Activated CD4-positive, alpha-beta T cell treated with anti-CD3 and anti-CD28 coated beads, Interleukin-2, amount 50 U/mL, for 1 hour (primary cell): Measurements from ENCODE around the gene TBX21.

Source experiments
- DNase-seq: peaks from one replicate; pipeline ENCODE4 v3.0.0-alpha.2; 2020

The TBX21 gene

DNA sequence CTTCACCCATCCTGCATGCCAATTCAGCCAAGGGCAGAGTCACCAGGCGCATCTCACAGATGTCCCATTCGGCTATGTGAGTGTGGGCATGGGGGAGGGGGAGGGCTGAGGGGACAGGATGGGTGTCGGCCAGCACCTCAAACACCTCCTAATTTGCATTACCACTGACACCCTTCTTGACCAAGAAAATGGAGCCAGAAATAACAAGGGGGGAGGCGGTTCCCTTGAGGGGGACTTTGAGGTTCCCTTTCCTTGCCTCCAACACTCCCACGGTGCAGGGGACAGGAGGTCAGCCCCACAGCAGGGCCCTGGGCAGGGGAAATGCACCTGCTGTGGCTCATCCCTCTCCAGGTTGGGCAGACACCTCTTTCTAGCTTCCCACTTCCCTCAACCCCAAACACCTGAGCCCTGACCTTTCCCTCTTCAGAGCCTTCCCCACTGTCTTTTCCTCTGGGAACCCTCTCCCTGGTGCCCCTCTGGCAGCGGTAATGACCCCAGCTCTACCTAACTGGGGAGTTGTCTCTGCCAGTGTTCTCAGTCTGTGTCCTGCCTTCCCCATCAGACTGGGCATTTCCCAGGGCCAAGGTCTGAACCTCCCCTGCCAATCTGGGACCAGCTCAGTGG lies 18.2 kb upstream of the TBX21 start:
- no peak for DNase-seq

DNA sequence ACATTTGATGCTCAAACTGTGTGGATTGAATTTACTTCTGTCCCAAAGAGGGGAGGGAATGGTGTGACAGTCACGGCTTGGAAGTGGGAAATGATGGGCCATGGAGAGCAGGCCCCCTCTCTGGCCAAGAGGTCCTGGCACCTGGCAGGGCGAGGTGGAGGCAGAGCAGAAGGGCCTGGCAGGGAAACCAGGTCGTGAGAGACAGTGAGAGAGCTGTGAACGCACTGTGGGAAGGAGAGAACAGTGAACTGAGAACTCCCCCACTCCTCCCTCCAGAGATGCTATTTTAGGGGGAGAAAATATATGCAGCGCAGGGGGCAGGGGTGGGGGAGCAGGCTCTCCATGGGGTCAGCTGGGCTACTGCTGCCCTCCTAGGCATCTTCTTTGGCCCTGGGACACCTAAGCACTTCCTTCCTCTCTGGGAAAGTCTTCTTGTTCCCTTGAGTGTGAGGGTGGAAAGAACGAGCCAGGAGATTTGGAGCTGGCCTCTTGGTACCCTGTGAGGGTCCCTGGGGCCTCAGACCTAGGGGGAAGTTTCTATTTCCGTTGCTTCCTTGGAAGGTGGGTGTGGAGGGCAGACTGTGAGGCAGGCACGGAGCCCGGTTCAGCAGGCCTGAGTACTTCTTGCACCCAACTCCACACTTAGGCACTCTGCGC lies 17.2 kb upstream of the TBX21 start:
- no peak for DNase-seq

- DNase-seq = no peak
Measured at GRCh38 chr17:47716375-47716774, 16.7 kb upstream of the TBX21 start.

DNA sequence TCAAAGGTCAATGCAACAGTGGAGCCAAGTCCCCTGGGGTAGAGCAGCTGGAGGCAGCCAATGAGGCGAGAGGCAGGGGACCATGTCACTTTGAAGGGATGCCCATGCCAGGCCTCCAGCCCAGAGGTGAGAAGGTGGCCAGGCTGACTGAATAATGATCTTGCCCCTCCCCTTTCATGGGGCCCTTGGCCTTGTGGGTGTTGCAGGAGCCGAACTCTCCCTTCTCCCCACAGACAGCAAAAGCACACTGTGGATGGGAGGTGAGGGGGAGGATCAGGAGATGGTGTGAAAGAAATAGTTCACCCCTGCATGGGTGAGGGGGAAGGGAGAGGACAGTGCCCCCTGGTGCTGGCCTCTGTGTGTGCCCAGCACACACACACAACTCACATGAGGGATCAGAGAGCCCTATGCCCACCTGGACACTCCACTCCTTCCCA lies 15.8 kb upstream of the TBX21 start:
- no peak for DNase-seq

GRCh38 chr17:47717979-47718621 lies 14.9 kb upstream of the TBX21 start:
- DNase-seq = no peak

DNA sequence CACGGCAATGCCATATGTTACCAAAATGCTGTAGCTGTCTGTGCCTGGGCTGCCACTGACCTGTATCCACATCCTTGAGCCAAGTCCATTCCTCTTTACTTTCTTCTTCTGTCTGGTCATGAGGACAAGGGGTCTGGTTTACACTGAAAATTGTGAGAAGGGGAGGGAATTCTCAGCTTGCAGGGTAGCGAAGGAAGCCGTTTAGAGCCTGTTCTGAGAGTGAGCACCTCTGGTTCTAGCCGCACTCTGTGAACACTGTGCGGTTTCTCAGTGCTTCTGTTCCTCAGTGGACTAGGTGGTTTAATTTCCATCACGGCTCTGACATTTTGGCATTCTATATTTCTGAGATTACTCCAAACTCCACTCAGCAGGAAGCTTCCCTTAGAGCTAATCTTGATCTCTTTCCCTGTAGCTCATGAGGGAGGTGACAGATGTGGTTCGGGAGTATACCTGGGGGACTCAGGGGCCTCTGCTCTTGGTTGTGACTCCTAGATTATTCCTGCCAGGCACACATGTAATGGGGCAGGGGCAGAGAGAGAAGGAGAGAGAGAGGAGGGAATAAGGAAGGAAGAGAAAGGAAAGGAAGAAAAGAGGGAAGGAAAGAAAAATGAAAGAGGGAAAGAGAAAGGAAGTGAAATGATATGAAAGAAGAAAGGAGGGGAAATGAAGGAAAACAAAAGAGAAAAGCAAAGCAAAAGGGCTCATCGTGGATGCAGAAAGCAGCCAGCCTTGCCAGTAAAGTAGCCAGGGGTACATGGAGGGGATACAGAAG lies 14.2 kb upstream of the TBX21 start:
- no peak for DNase-seq

DNA sequence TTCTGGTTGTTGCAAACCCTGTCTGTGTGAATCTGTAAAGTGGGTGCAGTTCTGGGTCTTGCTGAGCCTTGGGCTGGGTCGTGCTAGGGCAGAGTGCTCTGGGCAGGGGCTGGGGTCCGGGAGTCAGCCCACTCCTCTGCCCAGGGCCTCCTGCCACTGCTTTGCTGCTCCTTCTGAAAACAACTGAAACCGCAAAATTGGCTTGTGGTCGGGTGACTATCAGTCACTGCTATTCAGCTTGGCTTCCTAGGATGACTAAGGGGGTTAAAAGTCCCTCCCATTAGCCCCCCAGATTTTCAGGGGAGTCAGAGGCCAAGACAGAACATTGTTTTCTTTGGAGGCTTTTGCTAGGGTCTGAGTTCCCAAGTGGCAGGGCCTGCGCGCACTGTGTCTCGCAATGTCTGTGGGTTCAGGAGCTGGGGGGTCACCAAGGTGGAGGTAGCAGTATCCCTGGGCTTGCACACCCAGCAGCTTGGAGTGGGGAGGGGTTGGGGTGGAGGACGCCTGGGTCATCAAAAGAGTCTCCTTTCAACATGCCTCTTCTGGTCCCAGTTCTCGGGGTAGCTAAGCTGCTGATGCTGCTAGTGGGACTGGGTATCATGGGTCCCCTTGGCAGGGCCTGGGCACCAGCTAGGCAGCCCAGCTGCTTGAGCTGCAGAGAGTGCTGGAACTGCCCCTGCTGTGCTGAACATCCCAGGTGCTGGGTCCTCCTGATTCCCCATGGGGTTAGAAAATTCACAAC lies 13.5 kb upstream of the TBX21 start:
- peak; percentile 27 for DNase-seq

DNA sequence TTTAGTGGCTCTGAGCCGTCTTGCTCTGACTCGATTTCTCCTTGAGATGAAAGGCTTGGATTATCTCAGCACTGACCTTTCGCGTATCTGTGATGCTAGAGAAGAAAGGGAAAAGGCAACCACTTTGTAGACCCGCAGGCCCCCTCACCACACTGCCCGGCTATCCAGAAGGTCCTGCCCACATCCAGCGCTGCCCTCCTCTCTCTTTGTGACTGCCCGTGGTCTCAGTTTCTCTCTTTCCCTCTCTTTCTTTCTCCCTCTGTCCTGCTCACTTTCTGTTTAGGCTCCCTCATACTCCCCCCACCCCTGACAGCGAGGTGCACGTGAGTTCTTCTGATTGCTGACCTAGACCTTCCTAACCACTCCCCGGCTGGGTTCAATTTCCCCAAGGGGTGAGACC lies 12.8 kb upstream of the TBX21 start:
- no peak for DNase-seq

DNA sequence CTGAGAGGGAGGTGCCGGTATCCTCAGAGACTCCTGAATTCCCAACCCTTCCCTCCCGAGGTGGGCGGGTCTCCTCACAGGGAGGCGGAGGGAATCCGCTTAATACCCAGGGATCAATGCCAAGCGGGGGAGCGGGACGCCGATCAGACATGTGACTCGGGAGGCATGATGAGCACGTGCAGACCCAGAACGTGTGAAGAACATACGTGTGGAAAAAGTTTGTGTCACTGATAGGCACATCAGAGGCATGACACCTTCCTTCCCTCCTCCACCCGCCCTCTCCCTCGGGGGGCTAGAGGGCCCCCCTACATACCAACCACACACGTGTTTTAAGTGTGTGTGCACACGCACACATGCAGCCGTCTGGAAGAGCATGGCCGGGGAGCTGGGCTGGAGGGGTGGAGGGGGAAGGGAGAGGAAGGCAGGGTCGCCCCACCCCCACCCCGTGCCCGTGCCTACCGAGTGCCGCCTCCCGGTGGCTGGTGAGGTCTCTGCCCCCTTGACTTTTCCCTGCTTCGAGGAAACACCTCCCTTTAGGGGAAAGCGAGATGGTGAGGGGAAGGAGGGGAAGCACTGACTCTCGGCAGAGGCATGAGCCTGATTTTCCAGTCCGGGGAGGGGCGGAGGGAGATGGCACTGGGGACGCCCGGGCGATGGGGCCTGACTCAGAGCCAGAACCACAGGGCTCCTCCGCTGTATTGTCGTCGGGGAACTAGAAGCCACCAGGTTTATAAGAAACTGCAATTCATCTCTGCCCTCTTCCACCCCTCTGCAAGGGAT lies 12.1 kb upstream of the TBX21 start:
- peak; percentile 83 for DNase-seq

- DNase-seq = no peak
Measured at GRCh38 chr17:47721725-47722124, 11.3 kb upstream of the TBX21 start.

DNA sequence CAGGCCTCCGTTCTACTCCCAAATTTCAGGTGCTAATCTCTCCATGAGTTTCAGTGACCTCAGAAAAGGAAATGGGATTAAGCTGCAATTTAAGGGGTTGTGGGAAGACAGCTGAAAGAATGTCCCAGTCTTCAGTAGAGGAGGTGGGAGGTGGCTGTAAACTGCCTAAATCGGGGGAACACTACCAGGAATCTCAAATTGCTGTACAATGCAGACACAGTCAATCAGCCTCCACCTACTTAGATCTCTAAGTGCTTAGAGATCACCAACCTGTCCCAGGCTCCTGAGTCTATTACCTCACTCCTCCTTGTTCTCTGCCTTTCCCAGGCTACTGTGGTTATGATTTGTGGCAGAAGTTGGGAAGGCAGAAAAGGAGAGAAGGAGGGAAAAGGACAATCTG lies 8.3 kb upstream of the TBX21 start:
- DNase-seq = no peak

GRCh38 chr17:47725446-47726111 lies 7.5 kb upstream of the TBX21 start:
- DNase-seq = no peak

- DNase-seq = no peak
Measured at GRCh38 chr17:47726796-47727703, 6.0 kb upstream of the TBX21 start.

GRCh38 chr17:47727704-47728036 lies 5.4 kb upstream of the TBX21 start:
- DNase-seq = no peak

GRCh38 chr17:47728214-47728877 lies 4.7 kb upstream of the TBX21 start:
- DNase-seq = no peak

- no peak for DNase-seq
Measured at GRCh38 chr17:47729476-47729875, 3.6 kb upstream of the TBX21 start.

- DNase-seq = no peak
Measured at GRCh38 chr17:47730681-47731080, 2.4 kb upstream of the TBX21 start.

DNA sequence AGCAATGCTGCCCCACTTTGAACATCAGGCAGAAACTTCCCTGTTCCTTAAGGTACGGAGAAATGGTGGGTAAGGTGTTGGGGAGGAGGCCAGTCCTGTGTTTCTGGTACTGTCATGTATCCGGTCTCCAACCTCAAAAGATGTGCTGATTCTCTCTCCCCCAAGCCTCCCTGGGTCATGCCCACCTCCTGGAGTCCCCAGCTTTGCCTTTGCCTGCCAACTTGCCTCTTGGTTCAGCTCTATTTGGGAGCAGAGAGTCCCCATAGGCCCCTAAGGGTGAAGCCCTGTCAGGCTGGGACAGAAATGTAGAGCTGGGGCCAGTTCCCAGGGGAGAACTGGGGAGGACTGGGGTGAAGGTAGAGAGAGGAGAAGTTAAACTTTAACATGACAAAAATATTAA lies 1.6 kb upstream of the TBX21 start:
- no peak for DNase-seq

- no peak for DNase-seq
Measured at GRCh38 chr17:47732399-47733046, 513 bp upstream of the TBX21 start.
